K562 (cell line): ENCODE data around the gene ITGA11. TPM values are rescaled to one million over a fixed set of nuclear protein-coding genes. Genes with fewer than 3 reads are reported as not detected.

Experiments
- ATAC-seq: fragments of 200-7000 bp; cut with Tn5 transposase; 3 replicates; pipeline ENCODE4 v1.9.1; 2020; ENCODE audit warnings: moderate library complexity
- BruUV-seq: library from RNA; stranded (reverse); fragments of 400-500 nt; replicated peaks from 2 replicates; lab custom pipeline; 2021; lab: Mats Ljungman, UMichigan
- CTCF ChIA-PET: fragments of 300-600 bp; formaldehyde crosslinking; extraction: SDS; loops from one replicate; lab custom pipeline; 2021; ENCODE audit warnings: low intra/inter-chr PET ratio; lab: Yijun Ruan, JAX
- POLR2A ChIA-PET: fragments of 300-600, 350-650 bp; sonication (Branson Sonifier 250); formaldehyde crosslinking; extraction: SDS; loops from one replicate; lab custom pipeline; 2021; ENCODE audit warnings: antibody characterized with exemption, inconsistent platforms; lab: Yijun Ruan, JAX
- DNase-seq, 4 experiments: peaks; one replicate each; pipeline versions ENCODE4 v3.0.0 to v3.0.0-alpha.2; 2011 to 2018; ENCODE audit warnings: low spot score in 3 of 4, mixed read lengths in 3 of 4; ENCODE audit errors: extremely low read depth in 1 of 4
- FAIRE-seq: peaks from 2 replicates; lab custom pipeline; 2011; peaks lifted over from hg19 to GRCh38; lab: Jason Lieb, UNC
- H2AFZ ChIP-seq: 2 replicates; pipeline ENCODE4 v1.6.0; 2011; ENCODE audit warnings: low read depth, low read length, control low read depth, inconsistent platforms
- H3K27ac ChIP-seq: fragments of 200-600 bp; 3 replicates; pipeline ENCODE4 v1.8.0; 2011; ENCODE audit warnings: low read depth, mild to moderate bottlenecking, control low read depth, inconsistent platforms, low read length, moderate library complexity, mixed read lengths; ENCODE audit errors: extremely low read depth
- H3K27me3 ChIP-seq, 2 experiments: fragments of 300-600 bp in 1 of 2; 2 replicates in 1 of 2; 3 replicates in 1 of 2; pipeline versions ENCODE4 v1.6.0 to v1.8.0; 2011; ENCODE audit warnings: inconsistent platforms in 2 of 2, low read length in 2 of 2, mild to moderate bottlenecking in 1 of 2, mixed read lengths in 1 of 2, moderate library complexity in 1 of 2; ENCODE audit not compliant: control insufficient read depth in 2 of 2, insufficient read depth in 2 of 2
- H3K36me3 ChIP-seq: fragments of 300-600 bp; 3 replicates; pipeline ENCODE4 v1.8.0; 2011; ENCODE audit warnings: mild to moderate bottlenecking, low read length, inconsistent platforms; ENCODE audit not compliant: control insufficient read depth, insufficient read depth
- H3K4me1 ChIP-seq, 2 experiments: fragments of 200-600 bp in 1 of 2; replicated peaks in 1 of 2; 2 replicates in 1 of 2; 3 replicates in 1 of 2; pipeline versions ENCODE4 v1.5.1 to v1.8.0; 2011; ENCODE audit warnings: inconsistent platforms in 2 of 2, low read length in 2 of 2, mild to moderate bottlenecking in 1 of 2, mixed read lengths in 1 of 2, moderate library complexity in 1 of 2; ENCODE audit not compliant: control insufficient read depth in 2 of 2, insufficient read depth in 2 of 2
- H3K4me2 ChIP-seq: 2 replicates; pipeline ENCODE4 v1.6.1; 2011; ENCODE audit warnings: low read length, control low read depth, inconsistent platforms, mixed read lengths; ENCODE audit not compliant: insufficient read depth
- H3K4me3 ChIP-seq: fragments of 200-600 bp; sonication (generic), shearing (Covaris generic); 2 replicates; pipeline ENCODE4 v1.5.1; 2016; ENCODE audit warnings: control low read depth, inconsistent platforms
- H3K79me2 ChIP-seq: fragments of 200-600 bp; 3 replicates; pipeline ENCODE4 v1.8.0; 2011; ENCODE audit warnings: low read length, inconsistent platforms; ENCODE audit not compliant: control insufficient read depth, insufficient read depth
- H3K9ac ChIP-seq, 2 experiments: 2 replicates each; pipeline versions ENCODE4 v1.6.0 to v1.6.1; 2011; ENCODE audit warnings: low read depth in 2 of 2, low read length in 2 of 2, control low read depth in 1 of 2, inconsistent platforms in 1 of 2, mild to moderate bottlenecking in 1 of 2, mixed read lengths in 1 of 2; ENCODE audit not compliant: insufficient read depth in 1 of 2
- H3K9me1 ChIP-seq: one replicate; pipeline ENCODE4 v1.6.0; 2011; ENCODE audit warnings: inconsistent platforms, mild to moderate bottlenecking, low read length, moderate library complexity; ENCODE audit not compliant: control insufficient read depth, insufficient read depth
- H3K9me3 ChIP-seq: replicated peaks from 2 replicates; pipeline ENCODE4 v1.5.1; 2011; ENCODE audit warnings: low read depth, low read length, inconsistent platforms; ENCODE audit not compliant: control insufficient read depth, insufficient read depth
- H4K20me1 ChIP-seq: replicated peaks from 2 replicates; pipeline ENCODE4 v1.6.1; 2011; ENCODE audit warnings: low read length, inconsistent platforms, mixed read lengths; ENCODE audit not compliant: control insufficient read depth, insufficient read depth
- CEBPB ChIP-seq: fragments of 450-650 bp; IDR thresholded peaks from 2 replicates; pipeline ENCODE4 v1.6.1; 2016; ENCODE audit warnings: missing genetic modification characterization, missing compliant biosample characterization
- CHD1 ChIP-seq: fragments of 200-600 bp; sonication (generic); IDR thresholded peaks from one replicate; pipeline ENCODE4 v1.6.1; 2012; ENCODE audit warnings: mild to moderate bottlenecking, moderate library complexity, low read length, inconsistent platforms
- CHD4 ChIP-seq: fragments of 200-600 bp; sonication (generic); IDR thresholded peaks from 3 replicates; pipeline ENCODE4 v1.6.1; 2012; ENCODE audit warnings: low read depth, mild to moderate bottlenecking, mixed read lengths, low read length, inconsistent platforms; ENCODE audit not compliant: insufficient read depth, insufficient replicate concordance, poor library complexity, severe bottlenecking
- KLF16 ChIP-seq: IDR thresholded peaks from 2 replicates; pipeline ENCODE4 v1.6.1; 2016; ENCODE audit warnings: antibody characterized with exemption
- MCM3 ChIP-seq: fragments of 450-650 bp; IDR thresholded peaks from 2 replicates; pipeline ENCODE4 v1.6.1; 2016
- PTBP1 ChIP-seq: fragments of 200-400 bp; formaldehyde crosslinking; IDR thresholded peaks from 2 replicates; pipeline ENCODE4 v1.6.1; 2017; ENCODE audit warnings: low read depth, low read length
- TAF7 ChIP-seq: fragments of 450-650 bp; IDR thresholded peaks from 2 replicates; pipeline ENCODE4 v1.6.1; 2016; ENCODE audit warnings: missing genetic modification characterization, missing compliant biosample characterization
- ZNF274 ChIP-seq: IDR thresholded peaks from 2 replicates; pipeline ENCODE4 v1.6.1; 2011; ENCODE audit warnings: low read depth, mild to moderate bottlenecking, low read length, moderate library complexity, borderline replicate concordance
- ZNF436 ChIP-seq: fragments of 250-450, 450-650 bp; sonication (Bioruptor Pico); formaldehyde crosslinking; IDR thresholded peaks from 2 replicates; pipeline ENCODE4 v1.7.0; 2020; ENCODE audit warnings: mild to moderate bottlenecking
- WGBS: fragments of 100-300 bp; shearing (Covaris generic); methylation state at CpG from one replicate; pipeline ENCODE4 v1.1.6; 2016; ENCODE audit warnings: low coverage, mixed read lengths; ENCODE audit not compliant: insufficient coverage; ENCODE audit errors: missing lambda C conversion rate; 5-methylcytosine and 5-hydroxymethylcytosine counted together
- in situ Hi-C: fragments of 300-500 bp; cut with MboI; formaldehyde crosslinking; loops from 4 replicates; pipeline ENCODE4 v1.15.0; 2018; ENCODE audit warnings: inconsistent platforms, mixed read lengths
- intact Hi-C: fragments of 100-400 bp; cut with micrococcal nuclease; formaldehyde crosslinking; loops from 2 replicates; pipeline ENCODE4 v1.14.2; 2022
- polyA plus RNA-seq, 8 experiments: library from polyadenylated mRNA; depleted of rRNA in 4 of 8; stranded (reverse) in 5 of 8; unstranded in 3 of 8; fragments of >200 nt; fragmentation: Nextera tagmentation in 2 of 8; fragmentation: Illumina TruSeq in 1 of 8; extraction: Ambion mirVana in 2 of 8; extraction: Trizol in 1 of 8; gene quantifications; 2 replicates each; pipeline versions ENCODE4 v1.2.1 to v1.2.3, GENCODE V29; 2011 to 2014; ENCODE audit warnings: inconsistent platforms in 1 of 8, missing spikeins in 1 of 8
- total RNA-seq, 7 experiments: library from RNA; depleted of rRNA in 6 of 7; stranded (reverse); fragments of >200 nt in 6 of 7; fragmentation: Illumina TruSeq in 2 of 7; extraction: Trizol in 2 of 7; gene quantifications; 2 replicates each; pipeline versions ENCODE4 v1.2.1 to v1.2.3, GENCODE V29; 2011 to 2021; ENCODE audit warnings: low replicate concordance in 1 of 7
- TF ChIP-seq, protein P1 (sequence below): fragments of 450-650 bp; IDR thresholded peaks from 2 replicates; pipeline ENCODE4 v1.6.1; 2016; ENCODE audit warnings: mild to moderate bottlenecking
- TF ChIP-seq, protein P2 (sequence below): sonication (generic); formaldehyde crosslinking; IDR thresholded peaks from 2 replicates; pipeline ENCODE4 v1.8.0; 2023; ENCODE audit warnings: mild to moderate bottlenecking, missing genetic modification reagents

ITGA11 gene
- total and polyA plus RNA-seq, 9 of the 15 experiments (the other 6 are each of a cell fraction or from before 2014, with no cell fraction given), result 0.01 TPM; not detected in 8

GRCh38 chr15:68435966-68436365 lies 4.0 kb upstream of the ITGA11 start:
- POLR2A ChIA-PET, result no interaction called here
- no peak for DNase-seq
- TF ChIP-seq MCM3, result no peak
- TF ChIP-seq KLF16, result no peak
- no peak for TF ChIP-seq ZNF436 (CRISPR knock-in tag)
- TF ChIP-seq CHD4, result no peak
- TF ChIP-seq, protein P1, sequence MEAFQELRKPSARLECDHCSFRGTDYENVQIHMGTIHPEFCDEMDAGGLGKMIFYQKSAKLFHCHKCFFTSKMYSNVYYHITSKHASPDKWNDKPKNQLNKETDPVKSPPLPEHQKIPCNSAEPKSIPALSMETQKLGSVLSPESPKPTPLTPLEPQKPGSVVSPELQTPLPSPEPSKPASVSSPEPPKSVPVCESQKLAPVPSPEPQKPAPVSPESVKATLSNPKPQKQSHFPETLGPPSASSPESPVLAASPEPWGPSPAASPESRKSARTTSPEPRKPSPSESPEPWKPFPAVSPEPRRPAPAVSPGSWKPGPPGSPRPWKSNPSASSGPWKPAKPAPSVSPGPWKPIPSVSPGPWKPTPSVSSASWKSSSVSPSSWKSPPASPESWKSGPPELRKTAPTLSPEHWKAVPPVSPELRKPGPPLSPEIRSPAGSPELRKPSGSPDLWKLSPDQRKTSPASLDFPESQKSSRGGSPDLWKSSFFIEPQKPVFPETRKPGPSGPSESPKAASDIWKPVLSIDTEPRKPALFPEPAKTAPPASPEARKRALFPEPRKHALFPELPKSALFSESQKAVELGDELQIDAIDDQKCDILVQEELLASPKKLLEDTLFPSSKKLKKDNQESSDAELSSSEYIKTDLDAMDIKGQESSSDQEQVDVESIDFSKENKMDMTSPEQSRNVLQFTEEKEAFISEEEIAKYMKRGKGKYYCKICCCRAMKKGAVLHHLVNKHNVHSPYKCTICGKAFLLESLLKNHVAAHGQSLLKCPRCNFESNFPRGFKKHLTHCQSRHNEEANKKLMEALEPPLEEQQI, result no peak
- no peak for TF ChIP-seq ZNF274
- no peak for TF ChIP-seq TAF7
- TF ChIP-seq PTBP1, result no peak
- no peak for TF ChIP-seq CHD1
- TF ChIP-seq CEBPB, result no peak
- TF ChIP-seq, protein P2, sequence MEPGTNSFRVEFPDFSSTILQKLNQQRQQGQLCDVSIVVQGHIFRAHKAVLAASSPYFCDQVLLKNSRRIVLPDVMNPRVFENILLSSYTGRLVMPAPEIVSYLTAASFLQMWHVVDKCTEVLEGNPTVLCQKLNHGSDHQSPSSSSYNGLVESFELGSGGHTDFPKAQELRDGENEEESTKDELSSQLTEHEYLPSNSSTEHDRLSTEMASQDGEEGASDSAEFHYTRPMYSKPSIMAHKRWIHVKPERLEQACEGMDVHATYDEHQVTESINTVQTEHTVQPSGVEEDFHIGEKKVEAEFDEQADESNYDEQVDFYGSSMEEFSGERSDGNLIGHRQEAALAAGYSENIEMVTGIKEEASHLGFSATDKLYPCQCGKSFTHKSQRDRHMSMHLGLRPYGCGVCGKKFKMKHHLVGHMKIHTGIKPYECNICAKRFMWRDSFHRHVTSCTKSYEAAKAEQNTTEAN (CRISPR knock-in tag), result no peak
- TF ChIP-seq, all 486 proteins: peak for 0
- H3K4me1 ChIP-seq, result peaks cover 0 to 12% of the 10 kb centered on the region in 2 experiments; a peak in 2 of 5 replicates
- H3K4me3 ChIP-seq, result no peak overlapping the region
- in situ Hi-C loops (no loop called here), intact Hi-C loops (no loop called here)
- no TSS peak for BruUV-seq
- no peak overlapping the region for H2AFZ ChIP-seq
- H3K36me3 ChIP-seq, result no peaks in the 10 kb centered on the region
- FAIRE-seq (no peak), ATAC-seq (no peak)
- no peaks in the 10 kb centered on the region for H4K20me1 ChIP-seq
- no peaks in the 10 kb centered on the region for H3K79me2 ChIP-seq
- no peak overlapping the region for H3K9ac ChIP-seq
- H3K27me3 ChIP-seq, result peaks cover 15 to 39% of the 10 kb centered on the region in 2 experiments
- CTCF ChIA-PET, result no interaction called here
- no peaks in the 10 kb centered on the region for H3K9me1 ChIP-seq
- no peak overlapping the region for H3K27ac ChIP-seq
- no peak overlapping the region for H3K4me2 ChIP-seq
- H3K9me3 ChIP-seq, result no peaks in the 10 kb centered on the region
- WGBS, result 0% methylated on average over 3 of the region's 3 CpGs
